ENCODE data around the gene SLC26A1.

SLC26A1 gene, protein sequence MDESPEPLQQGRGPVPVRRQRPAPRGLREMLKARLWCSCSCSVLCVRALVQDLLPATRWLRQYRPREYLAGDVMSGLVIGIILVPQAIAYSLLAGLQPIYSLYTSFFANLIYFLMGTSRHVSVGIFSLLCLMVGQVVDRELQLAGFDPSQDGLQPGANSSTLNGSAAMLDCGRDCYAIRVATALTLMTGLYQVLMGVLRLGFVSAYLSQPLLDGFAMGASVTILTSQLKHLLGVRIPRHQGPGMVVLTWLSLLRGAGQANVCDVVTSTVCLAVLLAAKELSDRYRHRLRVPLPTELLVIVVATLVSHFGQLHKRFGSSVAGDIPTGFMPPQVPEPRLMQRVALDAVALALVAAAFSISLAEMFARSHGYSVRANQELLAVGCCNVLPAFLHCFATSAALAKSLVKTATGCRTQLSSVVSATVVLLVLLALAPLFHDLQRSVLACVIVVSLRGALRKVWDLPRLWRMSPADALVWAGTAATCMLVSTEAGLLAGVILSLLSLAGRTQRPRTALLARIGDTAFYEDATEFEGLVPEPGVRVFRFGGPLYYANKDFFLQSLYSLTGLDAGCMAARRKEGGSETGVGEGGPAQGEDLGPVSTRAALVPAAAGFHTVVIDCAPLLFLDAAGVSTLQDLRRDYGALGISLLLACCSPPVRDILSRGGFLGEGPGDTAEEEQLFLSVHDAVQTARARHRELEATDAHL

DNA sequence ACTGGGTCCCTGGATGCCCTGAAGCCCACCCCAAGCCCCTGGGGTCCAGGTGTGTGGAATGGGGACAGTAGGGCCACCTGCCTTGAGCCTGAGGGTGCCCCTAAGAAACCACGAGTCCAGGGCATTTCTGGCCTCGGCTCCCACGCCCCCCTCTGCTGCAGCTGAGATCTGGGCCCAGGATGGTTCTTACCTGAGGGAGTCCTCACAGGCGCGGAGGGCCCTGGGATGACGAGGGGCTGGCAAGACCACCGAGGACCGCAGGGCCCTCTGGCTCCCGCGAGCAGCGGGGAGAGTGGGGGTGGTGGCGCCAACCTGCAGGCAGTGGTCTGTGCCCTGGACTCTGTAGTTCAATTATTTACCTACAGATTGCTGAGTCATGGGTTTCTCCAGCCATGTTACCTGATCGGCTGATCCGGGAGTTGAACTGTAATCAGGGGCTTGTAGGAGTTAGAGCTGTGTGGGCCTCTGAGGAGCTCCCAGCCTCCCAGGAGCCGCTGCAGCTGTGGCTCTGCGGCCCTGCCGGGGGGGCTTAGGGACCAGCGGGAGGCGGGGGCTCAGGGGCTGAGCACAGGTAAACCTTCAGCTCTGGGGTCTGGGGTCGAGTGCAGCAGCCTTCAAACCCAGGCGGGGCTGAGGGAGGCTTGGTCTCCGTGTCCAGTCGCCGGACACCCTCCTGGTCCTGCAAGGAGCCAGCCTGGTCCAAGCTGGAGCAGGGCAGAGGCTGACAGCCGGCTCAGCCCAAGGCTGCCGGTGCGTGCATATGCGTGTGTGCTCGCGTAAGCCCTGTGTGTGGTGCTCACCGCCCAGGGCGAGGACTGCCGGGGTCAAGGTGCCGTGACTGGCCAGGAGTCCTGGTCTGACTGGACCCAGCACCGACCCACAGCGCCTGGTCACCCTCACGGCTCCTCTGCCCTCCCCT is at the start of gene SLC26A1:
TSS of gene SLC26A1 (minus strand) at position 294 of the 919 bp plus-strand sequence. CDS start 1,701 bp downstream, outside the sequence.
- no peak for DNase-seq

DNA sequence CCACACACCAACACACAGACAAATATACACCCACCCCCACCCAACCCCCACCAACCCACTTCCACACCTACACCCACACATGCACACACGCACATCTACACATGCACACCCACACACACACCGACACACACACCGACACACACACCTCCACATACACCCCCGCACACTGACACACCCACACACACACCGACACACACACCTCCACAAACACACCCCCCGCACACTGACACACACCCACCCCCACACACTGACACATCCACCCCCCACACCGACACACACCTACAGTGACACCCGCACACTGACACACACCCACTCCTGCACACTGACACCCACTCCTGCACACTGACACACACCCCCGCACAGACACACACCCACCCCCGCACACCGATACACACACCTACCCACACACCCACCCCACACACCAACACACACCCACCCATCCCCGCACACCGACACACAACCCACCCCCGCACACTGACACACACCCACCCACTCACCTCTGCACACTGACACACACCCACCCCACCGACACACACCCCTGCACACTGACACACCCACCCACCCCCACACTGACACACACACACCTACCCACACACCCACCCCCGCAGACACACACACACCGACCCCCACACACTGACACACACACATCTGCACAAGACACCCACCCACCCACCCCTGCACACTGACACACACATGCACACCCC is 49.3 kb upstream of the SLC26A1 start:
- no peak for DNase-seq

DNA sequence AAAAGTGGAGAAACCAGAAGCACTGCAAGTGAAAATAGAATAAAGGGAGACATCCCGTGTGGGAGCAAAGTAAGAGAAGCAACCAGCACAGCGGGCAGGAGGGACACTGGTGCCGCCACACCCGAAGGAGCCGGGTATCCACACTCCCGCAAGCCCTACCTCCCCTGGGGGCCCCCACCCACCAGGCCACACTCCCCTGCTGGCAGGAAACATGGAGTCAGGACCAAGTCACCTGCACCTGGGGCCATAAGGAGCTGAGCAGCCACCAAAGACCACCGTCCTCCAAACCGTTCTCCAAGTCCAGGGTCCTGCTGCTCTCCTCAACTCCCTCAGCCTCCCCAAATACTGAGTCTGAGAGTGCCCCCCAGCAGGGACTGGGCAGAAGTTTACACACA is 48.7 kb upstream of the SLC26A1 start:
- no peak for DNase-seq

DNA sequence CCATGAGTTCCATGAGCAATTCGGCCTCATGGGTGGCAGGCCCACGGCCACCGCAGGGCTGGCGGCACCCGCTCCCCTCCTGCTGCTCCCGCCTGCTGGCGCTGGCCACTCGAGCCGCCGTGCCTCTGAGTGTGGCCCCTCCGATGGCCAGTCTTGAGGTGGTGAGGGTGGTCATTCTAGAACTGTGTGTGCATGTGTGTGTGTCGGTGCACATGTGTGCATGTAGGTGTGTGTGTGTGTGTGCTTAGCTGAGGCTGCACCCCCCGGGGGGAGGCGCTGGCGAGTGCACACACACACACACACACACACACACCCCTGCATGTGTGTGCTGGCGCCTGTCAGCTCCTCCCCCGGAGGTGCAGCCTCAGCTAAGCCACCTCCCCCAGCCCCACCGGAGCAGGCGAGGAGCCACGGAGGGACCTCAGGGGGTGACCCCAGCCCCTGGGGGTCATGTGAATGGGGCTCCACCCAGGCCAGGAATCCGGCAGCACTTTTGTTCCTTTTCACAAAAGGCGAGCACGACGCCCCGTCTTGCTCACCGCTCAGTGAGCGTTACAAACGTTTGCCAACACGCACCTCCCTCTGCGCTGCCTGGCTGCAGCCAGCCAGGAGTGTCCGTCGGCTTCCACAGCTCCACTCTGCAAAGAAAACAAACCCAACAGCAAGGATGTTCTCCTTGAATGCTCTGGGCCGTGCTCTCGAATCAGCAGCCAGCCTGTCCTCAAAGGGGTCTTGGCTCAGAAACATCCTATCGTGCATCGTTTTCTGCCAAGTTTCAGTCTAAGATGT is 48.1 kb upstream of the SLC26A1 start:
- no peak for DNase-seq

DNA sequence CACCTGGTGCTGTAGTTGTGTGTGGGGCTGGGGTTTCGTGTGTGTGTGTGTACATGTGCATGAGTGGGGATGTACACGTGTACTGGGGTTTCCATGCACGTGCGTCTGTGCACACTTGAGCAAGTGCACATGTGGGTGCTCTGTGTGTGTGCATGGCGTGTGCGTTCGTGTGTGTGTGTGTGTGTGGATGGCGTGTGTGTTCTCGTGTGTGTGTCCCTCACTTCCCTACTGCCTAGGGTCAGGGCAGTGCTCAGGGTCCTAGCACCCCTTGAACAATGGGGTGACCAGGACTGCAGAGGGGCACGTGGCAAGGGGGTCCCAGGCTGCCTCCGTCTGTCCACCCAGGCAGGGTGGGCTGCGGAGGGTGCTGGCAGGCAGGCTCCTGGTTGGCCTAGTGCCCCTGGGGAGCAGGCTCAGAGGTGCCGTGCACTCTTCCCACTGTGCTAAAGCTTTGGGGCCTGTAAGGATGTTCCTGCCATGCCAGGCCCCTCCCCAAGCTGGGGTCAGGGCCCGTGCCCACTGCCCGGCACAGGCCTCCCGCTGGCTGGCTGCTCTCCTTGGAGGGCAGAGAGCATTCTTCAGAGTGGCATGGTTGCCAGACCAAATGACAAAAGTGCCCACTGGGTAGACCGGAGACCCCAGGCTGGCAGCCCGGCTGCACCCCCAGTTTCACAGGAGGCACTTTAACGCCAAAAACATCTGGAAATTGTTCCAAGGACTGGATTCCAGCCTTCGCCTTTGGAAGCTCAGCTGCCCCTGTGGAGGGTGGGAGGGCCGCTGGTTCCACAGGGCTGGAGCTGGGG is 47.3 kb upstream of the SLC26A1 start:
- DNase-seq = no peak

DNA sequence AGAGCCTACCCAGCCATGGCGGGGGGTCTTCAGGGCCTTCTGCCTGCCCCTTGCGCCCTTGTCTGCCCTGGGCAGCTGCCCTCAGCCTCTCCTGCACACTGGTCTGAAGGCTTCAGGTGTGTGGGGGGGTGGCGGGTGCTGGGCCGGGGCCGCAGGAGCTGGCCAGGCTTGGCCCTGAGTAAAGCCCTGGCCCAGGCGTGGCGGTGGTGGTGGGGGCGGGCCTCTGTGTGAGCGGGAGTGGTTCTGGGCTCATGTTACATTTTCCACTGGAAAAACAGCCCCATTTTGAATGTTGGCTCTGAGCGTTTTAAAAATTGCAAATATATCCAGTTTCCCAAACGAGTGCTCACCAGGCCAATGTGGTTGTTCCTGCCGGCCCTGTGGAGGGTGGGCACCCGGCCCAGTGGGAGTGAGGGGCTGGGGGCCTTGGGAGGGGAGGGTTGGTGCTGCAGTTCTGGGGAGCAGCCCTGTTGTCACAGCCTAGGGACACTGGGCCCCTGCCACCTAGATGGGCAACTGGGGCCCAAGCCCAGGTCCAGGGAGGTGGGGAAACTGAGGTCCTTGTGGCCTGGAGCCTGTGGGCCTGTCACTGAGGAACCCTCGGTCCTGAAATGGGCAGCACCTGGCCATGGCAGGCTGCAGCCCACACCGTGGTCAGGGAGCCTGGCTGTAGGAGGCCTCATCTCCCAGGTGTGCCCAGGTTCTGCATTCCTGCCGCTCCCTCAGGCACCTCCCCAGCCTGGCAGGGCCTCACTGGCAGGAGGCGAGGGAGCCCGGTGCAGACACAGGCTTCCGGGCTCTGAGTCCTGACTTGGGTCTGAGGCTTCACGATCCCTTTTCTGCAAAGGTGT is 46.5 kb upstream of the SLC26A1 start:
- DNase-seq = no peak

DNA sequence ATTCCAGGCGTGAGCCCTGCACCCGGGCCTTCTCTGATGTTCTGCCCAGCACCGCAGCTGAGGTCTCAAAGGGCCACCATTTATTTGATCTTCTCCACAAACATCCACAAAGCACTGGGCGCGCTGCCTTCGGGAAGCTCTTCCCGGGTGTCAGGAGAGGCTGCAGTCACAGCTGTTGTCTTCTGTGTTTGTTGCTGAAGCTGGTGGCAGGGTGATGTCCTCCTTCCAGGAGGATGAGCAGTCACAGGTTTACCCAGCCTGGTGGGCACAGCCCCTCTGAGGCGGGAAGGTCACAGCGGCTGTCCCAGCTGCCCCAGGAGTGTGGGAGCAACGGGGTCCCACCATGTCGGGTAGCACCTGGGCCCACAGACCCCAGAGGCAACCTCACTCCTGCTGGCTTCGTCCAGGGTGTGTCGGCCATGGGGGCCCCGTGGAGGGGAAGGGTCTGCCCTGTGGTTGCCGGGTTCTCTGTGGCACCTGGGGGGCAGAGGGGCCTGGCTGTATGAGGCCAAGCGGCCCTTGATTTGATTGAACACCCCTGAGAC is 45.8 kb upstream of the SLC26A1 start:
- no peak for DNase-seq

DNA sequence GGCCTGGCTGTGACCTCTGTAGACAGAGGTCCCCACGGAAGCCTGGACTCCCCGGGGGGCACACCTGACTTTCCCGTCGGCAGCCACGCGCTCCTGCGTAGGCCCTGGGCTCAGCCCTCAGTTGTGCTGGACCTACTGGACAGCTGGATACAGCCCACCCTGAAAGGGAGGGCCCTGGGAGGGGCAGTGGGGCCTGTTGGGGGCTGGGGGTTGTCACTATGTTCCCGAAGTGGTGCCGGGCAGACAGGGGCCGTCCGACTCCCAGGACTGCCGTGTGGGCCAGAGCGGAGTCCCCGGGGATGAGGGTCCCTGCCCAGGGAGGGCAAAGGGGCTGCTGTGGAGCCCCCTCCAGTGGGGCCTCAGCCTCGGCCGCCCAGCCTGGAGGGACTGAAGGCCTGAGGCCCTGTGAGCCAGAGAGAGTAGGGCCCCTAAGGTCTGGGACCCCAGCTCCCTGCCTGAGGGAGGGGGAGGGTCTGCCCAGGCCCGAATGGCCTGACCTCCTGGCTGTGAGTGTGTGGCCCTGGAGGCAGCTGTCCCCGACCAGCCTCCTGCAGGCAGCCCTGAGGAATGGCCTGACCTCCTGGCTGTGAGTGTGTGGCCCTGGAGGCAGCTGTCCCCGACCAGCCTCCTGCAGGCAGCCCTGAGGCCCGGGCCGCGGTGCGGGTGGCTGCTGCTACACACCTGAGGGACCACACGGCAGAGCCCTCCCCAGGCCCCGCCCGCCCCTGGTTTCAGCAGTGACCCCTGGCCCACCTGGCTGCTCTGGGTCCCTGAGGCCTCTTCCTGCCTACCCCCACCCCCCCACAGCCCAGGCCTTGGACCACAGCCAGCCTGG is 44.0 kb upstream of the SLC26A1 start:
- DNase-seq = no peak

DNA sequence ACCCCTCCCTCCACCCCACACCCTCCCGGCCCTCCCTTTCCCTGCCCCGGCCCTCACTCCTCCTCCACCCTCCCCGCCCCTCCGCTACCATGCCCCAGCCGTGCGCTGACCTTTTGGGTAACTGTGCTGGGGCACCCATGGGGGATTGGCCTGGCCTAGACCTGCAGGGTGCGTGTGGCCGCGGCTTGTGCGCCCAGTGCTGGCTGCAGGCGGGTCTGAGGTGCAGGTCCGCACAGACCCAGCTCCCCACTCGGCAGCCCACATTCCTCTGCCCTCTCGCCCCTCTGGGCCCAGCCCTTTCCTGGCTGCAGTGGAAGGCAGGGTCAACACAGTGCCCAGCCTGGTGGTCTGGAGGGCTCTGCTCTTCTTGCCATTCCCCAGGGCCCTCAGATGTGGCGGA is 42.9 kb upstream of the SLC26A1 start:
- DNase-seq = no peak

DNA sequence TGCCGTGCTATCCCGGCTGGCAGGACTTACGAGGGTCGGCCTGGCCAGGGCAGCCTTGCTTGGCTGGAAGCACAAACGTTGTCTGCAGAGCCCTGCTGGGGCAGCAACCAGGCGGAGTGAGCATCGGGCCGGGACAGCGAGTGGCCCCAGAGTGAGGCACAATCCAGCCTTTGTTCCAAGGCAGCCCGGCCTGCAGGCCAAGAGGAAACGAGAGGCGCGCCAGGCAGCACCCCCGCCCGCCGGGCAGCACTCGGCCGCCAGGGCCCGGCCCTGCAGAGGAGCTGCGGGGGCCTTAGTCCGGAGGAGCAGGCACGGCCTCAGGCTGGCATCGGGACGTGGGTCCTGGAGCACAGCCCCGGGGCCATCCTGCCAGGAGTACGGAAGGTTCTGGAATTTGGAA is 42.3 kb upstream of the SLC26A1 start:
- no peak for DNase-seq

DNA sequence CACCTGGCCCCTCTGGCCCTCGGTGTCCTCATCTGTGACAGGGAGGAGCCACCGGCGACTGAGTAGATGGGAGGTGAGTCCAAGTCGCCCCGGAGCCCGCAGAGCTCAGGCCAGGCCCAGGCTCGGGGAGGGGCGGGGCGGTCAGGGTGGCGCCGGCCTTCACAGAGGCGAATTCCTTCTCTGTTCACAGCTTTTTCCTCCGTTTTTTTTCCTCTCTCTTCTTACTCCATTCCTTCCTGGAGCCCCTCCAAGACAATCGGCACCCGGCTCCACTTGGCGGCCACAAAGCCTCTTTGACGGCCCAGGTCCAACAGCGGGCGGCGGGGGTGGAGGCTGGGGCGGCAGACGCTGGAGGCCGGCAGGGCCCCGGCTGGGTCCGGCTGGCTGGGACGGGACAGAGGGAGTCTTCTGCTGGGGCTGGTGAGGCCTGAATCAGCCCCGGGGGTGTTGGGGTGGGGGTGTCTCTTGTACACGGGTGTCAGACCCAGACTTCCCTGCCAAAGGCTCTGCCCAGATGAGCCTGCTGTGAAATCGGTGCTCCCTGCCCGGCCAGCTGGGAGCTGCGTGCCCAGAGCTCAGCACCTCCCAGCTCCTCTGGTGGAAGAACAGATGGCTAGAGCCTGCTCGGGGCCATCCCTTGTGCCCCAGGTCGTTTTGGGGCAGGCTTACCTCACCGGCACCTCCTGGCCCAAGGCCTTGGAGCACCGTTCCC is 40.8 kb upstream of the SLC26A1 start:
- DNase-seq = no peak

DNA sequence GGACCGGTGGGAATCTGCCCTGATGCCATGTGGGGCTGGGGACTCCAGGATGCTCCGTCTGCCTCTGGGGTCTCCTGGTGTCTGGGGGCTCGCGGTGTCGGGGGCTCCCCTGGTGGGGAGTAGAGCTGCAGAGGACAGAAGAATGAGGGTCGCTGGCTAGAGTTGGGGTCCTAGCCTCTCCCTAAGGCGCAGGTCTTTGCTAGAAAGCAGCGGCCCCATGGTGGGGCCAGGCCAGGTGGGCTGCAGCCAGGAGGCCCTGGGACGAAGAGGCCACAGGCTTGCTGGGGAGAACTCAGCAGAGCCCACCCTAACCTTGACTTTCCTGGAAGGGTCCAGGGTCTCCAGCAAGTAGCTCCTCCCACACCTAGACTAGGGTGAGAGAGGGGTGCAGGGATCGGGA is 39.7 kb upstream of the SLC26A1 start:
- DNase-seq = no peak

DNA sequence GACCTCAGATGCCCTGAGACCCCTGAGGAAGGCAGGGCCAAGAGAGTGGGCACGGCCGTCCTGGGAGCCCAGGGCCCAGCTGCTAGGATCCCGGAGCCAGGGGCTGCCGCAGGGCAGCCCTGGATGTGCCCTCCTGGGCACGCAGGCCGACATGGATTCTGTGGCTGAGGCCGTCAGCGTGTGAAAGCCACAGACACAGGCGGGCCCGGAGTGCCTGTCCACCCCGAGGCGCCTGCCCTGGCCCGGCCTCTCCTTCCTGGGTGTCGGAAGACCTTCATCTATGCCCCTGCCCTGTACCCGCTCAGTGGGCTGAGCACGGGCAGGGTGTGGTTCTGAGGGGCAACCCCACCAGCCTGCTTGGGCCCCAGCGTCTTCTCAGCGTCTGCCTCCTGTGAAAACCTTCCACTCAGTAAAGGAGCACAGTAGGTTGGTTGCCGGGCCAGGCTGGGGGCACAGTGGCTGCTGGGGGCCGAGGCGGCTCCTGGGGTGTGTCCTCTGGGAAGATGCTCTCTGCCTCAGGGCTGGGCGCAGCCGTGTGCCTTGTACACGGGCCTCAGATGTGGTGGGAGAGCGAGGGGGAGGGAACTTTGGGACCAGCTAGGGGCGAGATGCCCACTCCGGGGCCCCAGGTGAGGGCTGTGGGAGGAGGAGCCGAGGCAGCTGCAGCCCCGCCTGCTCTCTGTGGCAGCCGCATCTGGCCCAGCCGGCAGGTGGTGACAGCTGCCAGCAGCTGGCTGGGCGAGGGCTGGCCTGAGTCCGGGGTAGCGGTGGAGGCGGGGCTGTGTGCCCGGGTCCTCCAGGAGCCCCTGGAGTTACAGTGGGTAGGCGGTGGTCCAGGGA is 39.0 kb upstream of the SLC26A1 start:
- DNase-seq = no peak

DNA sequence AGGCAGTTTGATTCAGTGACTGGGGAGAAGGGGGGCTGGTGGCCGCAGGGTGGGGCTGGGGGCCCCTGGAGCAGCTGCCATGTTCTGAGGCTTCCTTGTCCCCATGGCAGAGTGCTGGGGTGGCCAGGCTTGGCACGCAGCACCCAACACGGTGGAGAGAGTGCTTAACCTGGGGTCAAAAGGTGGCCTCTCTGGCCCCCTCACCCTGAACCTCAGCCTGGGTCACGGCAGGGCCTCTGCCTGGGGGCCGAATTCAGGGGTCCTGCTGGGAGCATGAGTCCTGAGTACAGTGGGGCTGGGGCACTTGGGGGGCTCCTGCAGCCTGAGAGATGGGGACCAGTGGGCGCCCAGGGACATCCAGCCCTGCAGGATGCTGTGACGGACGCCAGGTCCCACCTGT is 38.1 kb upstream of the SLC26A1 start:
- DNase-seq = no peak

DNA sequence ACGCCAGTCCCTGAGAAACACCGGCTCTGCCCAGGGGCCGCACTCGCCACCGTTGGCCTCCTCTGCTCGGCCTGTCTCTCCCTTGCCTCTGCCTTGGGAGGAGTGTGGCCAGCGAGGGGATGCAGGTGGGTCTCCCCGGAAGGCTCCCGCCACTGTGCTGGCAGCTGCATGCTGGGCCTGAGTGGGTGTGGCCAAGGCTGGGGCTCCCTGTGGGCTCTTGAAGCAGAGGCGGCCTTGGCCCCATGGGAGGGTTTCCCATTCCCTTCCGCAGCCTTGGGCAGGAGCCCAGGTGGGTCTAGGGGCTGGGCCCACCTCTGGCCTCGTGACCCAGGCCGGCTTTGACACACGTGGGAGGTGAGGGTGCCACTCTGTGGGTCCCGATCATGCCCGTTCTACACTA is 37.4 kb upstream of the SLC26A1 start:
- DNase-seq = no peak

DNA sequence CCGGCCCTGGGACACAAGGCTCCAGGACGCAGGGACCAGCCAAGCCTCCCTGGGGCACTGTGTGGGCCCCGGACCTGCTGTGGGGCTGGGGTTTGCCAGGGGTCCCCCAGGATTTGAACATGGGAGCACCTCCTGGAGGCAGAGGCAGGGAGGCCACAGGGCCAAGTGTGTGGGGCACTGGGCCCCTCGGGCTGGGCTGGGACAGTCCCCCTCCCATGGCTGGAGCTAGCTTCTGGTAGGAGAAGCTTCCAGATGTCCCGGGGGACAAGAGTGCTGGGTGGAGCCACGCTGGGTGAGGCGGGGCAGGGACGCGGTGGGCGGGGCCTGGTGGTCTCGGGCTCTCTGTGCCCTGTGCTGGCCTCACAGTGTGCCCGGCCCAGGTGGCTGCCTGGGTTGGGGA is 36.8 kb upstream of the SLC26A1 start:
- no peak for DNase-seq

DNA sequence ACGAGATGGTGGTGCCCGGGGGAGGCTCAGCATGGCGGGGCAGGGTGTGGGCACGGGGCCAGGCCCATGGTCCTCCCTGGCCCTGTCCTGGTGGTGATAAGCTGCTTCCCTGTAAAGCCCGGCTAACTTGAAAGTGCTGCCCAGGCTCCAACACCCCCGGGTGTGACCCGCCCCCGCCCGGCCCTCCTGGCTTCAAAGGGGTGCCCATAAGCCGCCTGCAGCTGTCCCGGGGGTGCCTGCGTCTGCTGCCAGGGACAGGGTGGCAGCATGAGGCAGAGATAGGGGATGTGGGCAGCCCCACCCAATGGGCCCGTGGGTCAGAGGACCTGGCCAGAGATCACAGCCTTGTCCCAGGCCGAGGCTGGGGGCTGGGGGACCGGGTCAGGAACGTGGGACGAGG is 36.3 kb upstream of the SLC26A1 start:
- DNase-seq = no peak

Measured in NCI-H2107 (cell line).